Type B pancreatic cell (in vitro differentiated cells): ENCODE data around the gene FADS2. TPM values are rescaled to one million over a fixed set of nuclear protein-coding genes. Genes with fewer than 3 reads are reported as not detected.

Source experiments
- DNase-seq: peaks from one replicate; pipeline ENCODE4 v3.0.0; 2021; ENCODE audit warnings: mixed read lengths; ENCODE audit not compliant: unreplicated experiment; ENCODE audit errors: extremely low spot score
- H3K27ac Mint-ChIP-seq: 2 replicates; pipeline ENCODE4 v1.8.0; 2021; ENCODE audit warnings: mild to moderate bottlenecking, mixed read lengths
- H3K27me3 Mint-ChIP-seq: 2 replicates; pipeline ENCODE4 v1.8.0; 2021; ENCODE audit warnings: mixed read lengths
- H3K36me3 Mint-ChIP-seq: 2 replicates; pipeline ENCODE4 v1.8.0; 2021; ENCODE audit warnings: mixed read lengths
- H3K4me1 Mint-ChIP-seq: one replicate; pipeline ENCODE4 v1.8.0; 2021; ENCODE audit warnings: mixed read lengths; ENCODE audit not compliant: unreplicated experiment
- H3K4me3 Mint-ChIP-seq: 2 replicates; pipeline ENCODE4 v1.8.0; 2021; ENCODE audit warnings: mild to moderate bottlenecking, mixed read lengths
- H3K9me3 Mint-ChIP-seq: 2 replicates; pipeline ENCODE4 v1.8.0; 2021; ENCODE audit warnings: mixed read lengths
- CTCF ChIP-seq: fragments of 200-600 bp; sonication (generic); conservative IDR thresholded peaks from 2 replicates; pipeline ENCODE4 v1.5.0; 2021; ENCODE audit warnings: antibody characterized with exemption, mild to moderate bottlenecking
- total RNA-seq: library from RNA; stranded (reverse); gene quantifications from 2 replicates; pipeline ENCODE4 v1.2.1, GENCODE V29; 2021; ENCODE audit warnings: low replicate concordance

Gene FADS2
- total RNA-seq, 1 donor from 2014 or later = 205 TPM

GRCh38 chr11:61836193-61836592, 8.1 kb downstream of the FADS2 start:
- H3K27me3 Mint-ChIP-seq = no peaks in the 10 kb centered on the region
- H3K9me3 Mint-ChIP-seq = no peaks in the 10 kb centered on the region
- TF ChIP-seq CTCF = no peak
- no peak overlapping the region for H3K4me3 Mint-ChIP-seq
- peaks cover 27% of the 10 kb centered on the region for H3K36me3 Mint-ChIP-seq
- no peak for DNase-seq
- H3K4me1 Mint-ChIP-seq = peaks cover 23% of the 10 kb centered on the region
- H3K27ac Mint-ChIP-seq = no peak overlapping the region

- no peak for DNase-seq
- H3K27me3 Mint-ChIP-seq = no peaks in the 10 kb centered on the region
- peaks cover 33% of the 10 kb centered on the region for H3K36me3 Mint-ChIP-seq
These were observed 9.4 kb downstream of the FADS2 start for GRCh38 chr11:61837411-61838005.

GRCh38 chr11:61838501-61838900, 10.4 kb downstream of the FADS2 start:
- TF ChIP-seq CTCF = no peak
- Mint-ChIP-seq H3K4me3 (no peak overlapping the region), H3K27ac (no peak overlapping the region)

More at GRCh38 chr11:61837411-61838005, 9.4 kb downstream of the FADS2 start:
- no peak overlapping the region for H3K27ac Mint-ChIP-seq
- H3K9me3 Mint-ChIP-seq = no peaks in the 10 kb centered on the region
- no peak overlapping the region for H3K4me3 Mint-ChIP-seq
- H3K4me1 Mint-ChIP-seq = peaks cover 16% of the 10 kb centered on the region
- TF ChIP-seq CTCF = no peak

GRCh38 chr11:61838921-61839320, 10.8 kb downstream of the FADS2 start:
- Mint-ChIP-seq H3K4me3 (no peak overlapping the region), H3K36me3 (peaks cover 27% of the 10 kb centered on the region), H3K9me3 (no peaks in the 10 kb centered on the region), H3K4me1 (peaks cover 10% of the 10 kb centered on the region), H3K27me3 (no peaks in the 10 kb centered on the region), H3K27ac (no peak overlapping the region)
- DNase-seq = no peak
- TF ChIP-seq CTCF = no peak

More at GRCh38 chr11:61838501-61838900, 10.4 kb downstream of the FADS2 start:
- Mint-ChIP-seq H3K9me3 (no peaks in the 10 kb centered on the region), H3K36me3 (peaks cover 31% of the 10 kb centered on the region), H3K4me1 (peaks cover 14% of the 10 kb centered on the region), H3K27me3 (no peaks in the 10 kb centered on the region)
- DNase-seq = no peak

- H3K4me3 Mint-ChIP-seq = no peak overlapping the region
- no peak for TF ChIP-seq CTCF
- no peaks in the 10 kb centered on the region for H3K27me3 Mint-ChIP-seq
- no peak for DNase-seq
- H3K36me3 Mint-ChIP-seq = peaks cover 25% of the 10 kb centered on the region
- no peaks in the 10 kb centered on the region for H3K9me3 Mint-ChIP-seq
- H3K4me1 Mint-ChIP-seq = peaks cover 7% of the 10 kb centered on the region
- H3K27ac Mint-ChIP-seq = no peak overlapping the region
These were observed 11.6 kb downstream of the FADS2 start for GRCh38 chr11:61839742-61840141.
